Cerebellar nuclear complex (tissue), 1 donor: Measurements from ENCODE around the gene IGF2BP3.
"Not testable (repeated sequence)": the region's sequence is repeated elsewhere in the genome, so short reads cannot be mapped to it uniquely, and the experiment has no call there.

Source experiments
- DNase-seq, 2 experiments: peaks; one replicate each; lab custom pipeline; 2025; lab: John Stamatoyannopoulos, UW

The IGF2BP3 gene

DNA sequence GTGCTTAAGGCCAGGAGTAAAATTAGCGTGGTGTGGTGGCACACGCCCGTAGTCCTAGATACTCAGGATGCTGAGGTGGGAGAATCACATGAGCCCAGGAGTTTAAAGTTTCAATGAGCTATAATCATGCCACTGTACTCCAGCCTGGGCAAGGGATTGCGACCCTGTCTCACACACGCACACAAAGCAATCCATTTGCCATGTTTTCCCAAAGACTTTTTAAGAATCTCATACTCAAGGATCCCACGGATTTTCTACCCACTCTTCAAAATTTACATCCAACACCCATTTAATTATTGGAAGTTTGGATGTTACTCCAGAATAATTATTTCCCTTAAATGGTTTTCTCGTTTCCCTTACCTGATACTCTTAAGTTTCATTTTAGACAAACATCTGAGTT, 47.9 kb downstream of the IGF2BP3 start:
- DNase-seq, result no peak

- no peak for DNase-seq
Observed at GRCh38 chr7:23419845-23420244, 50.4 kb downstream of the IGF2BP3 start.

GRCh38 chr7:23419160-23419559, 51.1 kb downstream of the IGF2BP3 start:
- no peak for DNase-seq

- no peak for DNase-seq
Observed at GRCh38 chr7:23418046-23418445, 52.2 kb downstream of the IGF2BP3 start.

- DNase-seq, result no peak
Observed at GRCh38 chr7:23415198-23415597, 55.1 kb downstream of the IGF2BP3 start.

DNA sequence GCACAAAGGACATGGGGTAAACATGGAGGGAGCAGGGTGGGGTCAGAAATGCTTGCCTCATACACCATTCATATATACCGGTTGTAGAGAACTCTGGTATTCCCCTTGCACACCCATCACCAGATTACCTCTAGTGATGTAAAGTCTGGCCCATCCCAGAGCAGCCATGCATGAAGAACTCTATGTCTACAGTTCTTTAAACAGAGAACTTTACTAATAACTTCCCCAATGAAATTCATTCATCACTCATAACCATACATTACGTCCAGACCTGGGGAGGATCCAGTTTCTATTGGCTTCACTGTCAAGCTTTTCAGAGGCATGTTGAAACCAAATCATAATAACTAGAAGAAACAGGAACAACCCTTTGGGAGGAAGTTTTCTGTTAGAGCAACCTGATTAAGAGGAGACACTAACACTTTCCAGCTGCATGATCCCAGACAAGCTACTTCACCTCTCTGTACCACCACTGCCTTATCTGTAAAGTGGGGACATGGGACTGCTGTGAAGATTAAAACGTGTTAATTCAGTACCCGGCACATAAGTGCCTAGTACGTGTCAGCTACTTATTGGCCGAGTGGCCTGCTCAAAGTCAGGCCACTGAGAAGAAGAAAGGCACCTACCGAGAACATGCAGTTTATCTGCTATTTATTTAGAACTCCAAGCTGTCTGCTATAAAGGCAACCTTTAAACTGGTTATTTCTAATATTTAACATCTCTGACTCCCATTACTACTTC, 59.7 kb downstream of the IGF2BP3 start:
- DNase-seq, result no peak

- not testable (repeated sequence) for DNase-seq
Observed at GRCh38 chr7:23406564-23406963, 63.7 kb downstream of the IGF2BP3 start.

GRCh38 chr7:23405240-23405618, 65.1 kb downstream of the IGF2BP3 start:
- no peak for DNase-seq

- no peak for DNase-seq
Observed at GRCh38 chr7:23404546-23405239, 65.6 kb downstream of the IGF2BP3 start.

DNA sequence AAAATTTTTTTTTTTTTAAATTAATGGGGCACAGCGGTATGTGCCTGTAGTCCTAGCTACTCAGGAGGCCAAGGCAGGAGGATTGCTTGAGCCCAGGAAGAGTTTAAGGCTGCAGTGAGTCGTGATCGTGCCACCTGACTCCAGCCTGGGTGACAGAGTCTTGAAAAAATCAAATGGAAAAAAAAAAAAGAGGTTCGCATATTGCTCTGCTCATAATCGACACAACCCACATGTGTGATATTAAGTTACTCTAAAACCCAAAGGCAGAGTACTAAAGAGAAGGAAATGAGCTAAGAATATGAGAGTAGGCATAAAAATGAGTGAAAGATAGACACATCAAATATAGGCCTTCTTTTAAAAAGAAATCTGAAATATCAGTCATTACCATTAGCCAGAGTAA, 66.3 kb downstream of the IGF2BP3 start:
- DNase-seq, result no peak

GRCh38 chr7:23398090-23398489, 72.2 kb downstream of the IGF2BP3 start:
- DNase-seq, result not testable (repeated sequence)

- DNase-seq, result no peak
Observed at GRCh38 chr7:23397241-23397640, 73.0 kb downstream of the IGF2BP3 start.

DNA sequence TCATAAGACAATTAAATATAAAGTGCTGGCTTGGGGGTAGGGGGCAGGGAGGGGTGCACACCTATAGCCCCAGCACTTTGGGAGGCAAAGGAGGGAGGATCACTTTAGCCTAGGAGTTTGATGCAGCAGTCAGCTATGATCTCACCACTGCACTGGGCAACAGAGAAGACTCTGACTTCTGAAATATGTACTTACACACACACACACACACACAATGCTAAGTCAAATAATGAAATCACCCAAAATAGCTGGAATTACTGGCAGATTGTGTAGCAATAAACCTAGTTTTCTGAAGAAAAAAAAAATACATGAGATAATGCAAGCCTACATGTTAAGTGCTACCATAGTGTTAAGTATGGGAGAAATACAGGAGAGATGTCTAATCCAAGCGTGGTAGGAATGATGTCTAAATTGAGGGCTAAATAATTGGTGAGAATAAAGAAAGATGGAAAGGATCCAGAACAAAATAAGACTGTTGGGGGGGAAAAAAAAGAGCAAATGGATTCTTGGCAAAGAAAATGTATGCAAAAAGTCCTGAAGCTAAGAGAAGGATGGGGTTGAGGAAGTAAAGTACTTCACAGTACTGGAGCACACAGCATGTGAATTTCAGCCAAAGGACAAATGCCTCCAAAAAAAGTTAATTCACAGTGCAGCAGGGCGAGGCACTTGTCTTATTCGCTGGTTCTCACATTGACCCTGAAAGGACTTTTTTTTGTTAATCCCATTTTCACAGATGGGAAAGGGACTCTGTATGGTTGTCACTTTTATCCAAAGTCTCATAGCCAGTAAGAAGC, 73.9 kb downstream of the IGF2BP3 start:
- no peak for DNase-seq

DNA sequence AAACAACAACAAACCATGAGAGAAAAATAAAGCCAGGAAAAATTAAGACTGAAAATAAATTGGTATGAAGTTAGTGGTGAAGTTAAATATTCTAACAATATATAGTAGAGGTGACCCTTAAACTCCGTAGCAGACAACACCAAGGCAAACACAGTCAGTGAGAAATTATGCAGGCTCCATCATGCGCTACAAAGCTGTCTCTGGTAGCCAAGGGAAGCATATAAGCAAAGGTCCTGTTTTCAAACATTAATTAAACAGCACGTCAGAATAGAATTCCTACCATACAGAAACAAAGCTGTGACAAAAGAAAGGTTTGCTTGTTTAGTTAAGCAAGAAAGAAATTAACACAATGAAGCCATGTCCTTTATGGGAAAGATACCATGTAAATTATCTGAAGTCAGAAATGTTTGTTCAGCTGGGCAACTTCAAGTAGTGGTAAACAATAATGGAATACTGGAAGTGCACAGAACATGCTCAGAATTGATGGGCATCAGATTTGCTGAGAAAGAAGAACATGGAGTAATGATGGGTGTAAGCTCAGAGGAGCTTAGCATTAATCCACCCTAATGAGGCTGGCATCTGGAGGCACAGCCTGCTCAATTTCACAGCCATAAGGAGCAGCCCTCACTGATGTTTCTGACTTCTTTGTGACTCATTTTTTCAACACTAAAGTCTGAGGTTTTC, 75.7 kb downstream of the IGF2BP3 start:
- DNase-seq, result no peak

DNA sequence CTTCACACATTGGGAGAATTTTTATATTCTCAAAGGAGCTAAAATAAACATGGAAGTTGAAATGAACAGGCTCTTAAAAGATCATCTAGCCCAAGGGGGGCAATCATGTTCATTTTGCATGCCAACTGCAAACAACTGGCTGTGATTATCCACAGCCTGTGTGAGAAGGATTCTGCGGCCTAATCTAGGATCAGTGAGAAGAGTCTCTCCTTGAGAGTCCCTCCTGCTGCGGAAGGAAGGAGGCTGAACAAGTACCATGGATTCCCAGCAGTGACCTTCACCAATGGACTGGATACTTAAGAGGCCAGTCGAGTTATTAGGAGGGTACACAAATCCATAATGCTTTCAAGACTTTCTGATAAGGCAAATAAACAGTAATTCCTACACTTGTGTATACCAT, 76.7 kb downstream of the IGF2BP3 start:
- DNase-seq, result no peak

DNA sequence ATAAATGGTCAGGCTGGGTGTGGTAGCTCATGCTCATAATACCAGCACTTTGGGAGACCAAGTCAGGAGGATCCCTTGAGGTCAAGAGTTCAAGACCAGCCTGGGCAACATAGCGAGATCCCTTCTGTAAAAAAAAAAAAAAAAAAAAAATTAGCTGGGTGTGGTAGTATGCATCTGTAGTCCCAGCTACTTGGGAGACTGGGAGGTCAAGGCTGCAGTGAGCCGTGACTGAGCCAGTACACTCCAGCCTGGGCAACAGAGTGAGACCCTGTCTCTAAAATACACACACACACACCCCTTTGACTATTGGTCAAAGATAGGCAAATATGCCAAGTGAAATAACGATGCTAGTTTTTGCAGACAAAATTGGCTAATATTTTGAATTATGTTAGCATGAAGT, 80.6 kb downstream of the IGF2BP3 start:
- DNase-seq, result no peak

GRCh38 chr7:23387583-23387982, 82.7 kb downstream of the IGF2BP3 start:
- no peak for DNase-seq

DNA sequence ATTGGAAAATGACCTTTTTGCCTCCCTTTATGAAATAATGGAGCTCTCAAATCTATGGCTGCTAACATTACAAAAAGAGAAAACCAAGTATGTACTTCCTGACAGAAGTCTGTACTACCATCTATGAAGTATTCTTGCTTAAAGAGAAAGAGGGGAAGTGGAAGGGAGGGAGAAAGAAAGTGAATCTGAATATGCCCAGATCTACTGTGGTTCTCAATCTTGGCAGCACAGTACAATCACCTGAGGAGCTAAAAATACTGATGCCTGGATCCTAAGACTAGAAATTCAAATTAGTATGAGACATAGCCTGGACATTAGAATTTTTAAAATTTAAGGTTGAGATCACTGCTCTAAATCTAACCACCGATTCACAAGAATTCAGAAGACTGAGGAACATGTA, 85.2 kb downstream of the IGF2BP3 start:
- DNase-seq, result no peak

DNA sequence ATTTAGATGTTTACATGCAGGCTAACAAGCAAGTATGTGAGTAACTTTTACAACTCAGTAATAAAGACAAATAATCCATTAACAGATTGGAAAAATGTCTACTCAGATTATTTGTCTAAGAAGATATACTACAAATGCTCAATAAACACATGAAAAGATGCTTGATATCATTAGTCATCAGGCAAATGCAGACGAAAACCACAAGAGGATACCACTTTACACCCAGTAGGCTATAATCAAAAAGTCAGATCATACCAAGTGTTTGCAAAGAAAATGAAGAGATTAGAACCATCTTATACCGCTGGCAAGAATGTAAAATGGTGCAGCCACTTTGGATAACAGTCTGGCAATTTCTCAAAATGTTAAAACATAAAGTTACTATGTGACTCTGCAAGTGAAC, 87.1 kb downstream of the IGF2BP3 start:
- DNase-seq, result no peak

GRCh38 chr7:23380961-23381360, 89.3 kb downstream of the IGF2BP3 start:
- DNase-seq, result no peak

GRCh38 chr7:23380556-23380955, 89.7 kb downstream of the IGF2BP3 start:
- DNase-seq, result no peak

DNA sequence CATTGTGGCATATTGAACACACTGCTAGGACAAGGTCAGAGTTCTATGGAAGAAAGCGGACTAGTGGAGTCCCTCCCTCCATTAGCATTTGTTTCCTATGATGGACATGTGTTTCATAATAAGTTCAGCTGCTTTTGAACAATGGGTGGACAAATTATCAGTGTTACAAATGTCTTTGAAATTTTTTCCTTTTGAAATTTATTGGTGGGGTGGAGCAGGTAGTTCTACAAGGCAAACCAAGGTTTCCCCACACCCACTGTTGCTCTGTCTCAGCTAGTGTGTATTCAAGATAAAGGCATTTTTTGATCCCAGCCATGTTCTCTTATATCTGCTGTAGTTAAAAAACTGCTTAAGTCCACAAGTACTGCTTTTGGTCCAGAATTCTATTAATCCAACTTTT, 91.3 kb downstream of the IGF2BP3 start:
- no peak for DNase-seq
